Inflammatory macrophage (primary cell): ENCODE data around the gene SNAPIN.

Experiments
- DNase-seq, 2 donors: peaks; one replicate each; pipeline ENCODE4 v3.0.0-alpha.2; 2020 to 2022
- total RNA-seq, 18 experiments: gene quantifications; one replicate each; lab custom pipeline; 2026; ENCODE audit warnings: mixed read lengths in 6 of 18, inconsistent platforms in 2 of 18; lab: John Stamatoyannopoulos, UW

SNAPIN gene
- 20.6 to 41.8 (median 29.9) reads per million in 18 experiments for total RNA-seq

- DNase-seq = peak; percentile 91 to 94
Observed at GRCh38 chr1:153658400-153659174, at the start of gene SNAPIN. Gene SNAPIN, plus strand, starts transcription at chr1:153658703. Its CDS starts 41 bp downstream, at chr1:153658744.

DNA sequence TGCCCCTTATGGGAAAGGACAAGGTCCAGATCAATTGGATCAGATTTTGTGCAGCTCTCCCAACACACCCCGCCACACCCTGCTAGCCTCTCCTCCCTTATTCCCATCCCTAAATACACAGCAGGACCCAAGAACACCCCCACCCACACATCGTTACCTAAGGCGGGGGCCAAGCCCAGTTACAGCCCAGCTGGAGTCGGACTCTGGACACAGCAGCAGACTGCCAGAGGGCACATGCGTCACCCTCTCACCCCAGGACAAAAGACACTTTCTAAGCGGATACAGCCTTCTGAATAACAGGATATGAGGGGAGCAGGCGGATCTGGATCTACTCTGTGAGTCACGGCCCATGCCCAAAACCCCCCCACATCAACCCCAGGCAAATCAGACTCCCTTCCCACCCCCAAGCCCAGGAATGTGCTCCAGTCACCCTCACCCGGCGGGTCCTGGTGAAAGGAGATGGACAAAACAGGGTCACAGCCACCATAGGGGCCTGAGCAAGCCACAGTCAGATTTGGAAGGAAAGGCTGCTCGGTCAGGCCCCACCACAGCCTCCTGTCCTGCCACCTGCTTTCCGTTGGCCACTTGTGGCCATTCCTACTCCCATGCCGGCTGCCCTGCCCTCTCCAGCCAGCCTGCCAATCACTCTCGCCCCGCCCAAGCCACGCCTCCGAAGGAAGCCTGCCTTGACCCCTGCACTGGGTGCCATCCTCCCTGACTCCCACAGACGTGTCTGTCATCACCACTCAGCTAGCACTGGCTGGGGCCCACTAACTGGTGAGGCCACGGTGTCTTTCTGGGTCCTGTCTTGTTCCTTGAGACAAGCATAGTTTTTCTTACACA is 49.5 kb upstream of the SNAPIN start:
- peak; percentile 84 to 92 for DNase-seq

GRCh38 chr1:153609585-153609907 is 49.0 kb upstream of the SNAPIN start:
- no peak for DNase-seq

DNA sequence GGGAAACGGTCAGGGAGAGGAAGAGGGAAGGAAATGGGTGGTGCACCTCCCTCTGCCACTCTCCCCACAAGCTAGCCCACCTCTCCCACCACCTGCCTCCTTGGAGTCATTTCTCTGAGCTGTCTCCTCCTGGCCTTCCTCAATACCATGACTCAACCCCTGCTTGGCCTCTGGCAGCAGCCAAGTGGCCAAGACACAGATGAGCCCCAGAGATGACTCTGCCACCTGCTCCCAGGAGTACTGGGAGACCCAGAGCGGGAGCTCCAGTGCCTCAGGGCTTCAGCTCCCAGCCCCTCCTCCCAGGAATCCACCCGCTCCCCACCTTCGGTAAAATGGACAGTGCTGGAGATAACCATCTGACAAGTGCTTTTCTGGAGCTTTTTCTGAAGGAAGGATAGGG is 48.2 kb upstream of the SNAPIN start:
- DNase-seq = peak; percentile 33 to 58

- peak; percentile 55 to 86 for DNase-seq
Observed at GRCh38 chr1:153610811-153611301, 47.6 kb upstream of the SNAPIN start.

DNA sequence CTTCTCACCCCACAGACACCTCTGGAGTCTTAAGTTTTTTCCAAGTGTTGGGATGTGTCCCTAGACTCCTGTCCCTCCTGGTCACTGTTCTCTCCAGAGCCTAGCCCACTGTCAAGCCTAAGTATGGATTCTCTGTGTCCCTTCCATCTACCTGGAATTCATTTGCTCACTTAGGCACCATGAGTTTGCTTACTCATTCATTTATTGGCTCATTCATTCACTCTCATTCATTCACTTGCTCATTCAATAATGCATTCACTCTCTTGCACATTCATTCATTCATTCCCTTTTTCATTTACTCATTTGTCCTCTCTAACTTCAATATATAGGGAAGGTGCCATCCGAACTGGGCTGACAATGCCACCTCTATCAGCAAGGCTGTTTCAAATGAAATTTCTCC is 47.1 kb upstream of the SNAPIN start:
- no peak for DNase-seq

DNA sequence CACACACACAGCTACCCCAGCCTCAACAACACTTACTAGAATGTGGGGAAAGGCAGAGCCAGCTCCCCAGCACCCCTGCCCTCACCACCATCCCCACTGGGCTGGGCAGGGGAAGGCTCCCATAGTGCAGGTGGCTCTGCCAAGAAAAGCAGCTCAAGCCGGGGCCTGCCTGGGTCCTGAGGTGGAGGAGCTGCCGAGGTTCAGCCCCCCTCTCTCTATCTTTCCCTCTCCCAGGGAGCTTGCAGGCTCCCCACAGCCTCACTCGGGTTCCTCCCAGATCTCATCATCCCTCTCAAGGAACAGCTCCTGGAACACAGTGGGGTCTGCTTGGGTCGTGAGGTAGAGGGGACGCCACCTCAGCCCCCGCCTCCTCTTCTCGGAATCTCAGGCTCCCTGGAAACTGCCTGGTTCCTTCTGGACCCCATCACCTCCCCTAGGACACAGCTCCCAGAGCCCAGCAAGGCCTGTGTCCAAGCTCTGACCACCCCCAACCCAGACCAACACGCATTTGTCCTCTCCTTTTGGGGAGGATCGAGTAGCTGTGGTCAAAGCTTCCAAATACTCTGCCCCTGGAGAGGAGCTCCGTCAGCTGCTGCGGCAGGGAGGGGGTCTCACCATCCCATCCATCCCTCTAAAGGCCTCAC is 46.3 kb upstream of the SNAPIN start:
- no peak for DNase-seq

DNA sequence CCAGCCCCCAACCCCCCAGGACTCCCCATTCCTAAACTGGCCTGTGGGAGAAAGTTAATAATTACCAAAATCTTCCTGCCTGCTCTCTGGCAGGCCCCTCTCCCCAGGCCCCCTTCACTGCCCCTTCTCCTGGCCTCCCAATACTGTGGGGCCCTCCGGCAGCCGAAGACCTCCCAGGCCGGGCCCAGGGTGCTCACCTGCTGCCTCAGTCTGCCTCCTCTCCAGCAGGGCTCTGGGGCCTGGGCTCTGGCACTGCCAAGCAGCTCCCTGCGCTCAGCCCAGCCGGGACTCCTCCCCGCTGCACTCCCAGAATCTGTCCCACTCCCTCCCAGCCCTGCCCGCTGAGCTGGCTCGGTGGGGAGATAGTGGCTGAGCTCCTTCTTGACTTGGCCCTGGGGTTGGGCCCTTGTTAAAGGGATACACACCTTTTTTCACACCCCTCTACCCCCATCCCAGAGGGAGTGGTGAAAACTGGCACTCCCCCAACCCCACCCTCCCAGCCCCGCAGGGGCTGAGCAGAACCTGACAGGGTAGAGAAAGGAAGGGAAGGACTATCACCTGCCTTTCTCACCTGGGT is 45.7 kb upstream of the SNAPIN start, which contains the start of gene S100A16:
Gene S100A16, minus strand, starts transcription at position 383 of the 577 bp plus-strand sequence. CDS start 4,986 bp downstream, outside the sequence.
- no peak for DNase-seq

- no peak for DNase-seq
Observed at GRCh38 chr1:153613406-153613805, 45.1 kb upstream of the SNAPIN start.

DNA sequence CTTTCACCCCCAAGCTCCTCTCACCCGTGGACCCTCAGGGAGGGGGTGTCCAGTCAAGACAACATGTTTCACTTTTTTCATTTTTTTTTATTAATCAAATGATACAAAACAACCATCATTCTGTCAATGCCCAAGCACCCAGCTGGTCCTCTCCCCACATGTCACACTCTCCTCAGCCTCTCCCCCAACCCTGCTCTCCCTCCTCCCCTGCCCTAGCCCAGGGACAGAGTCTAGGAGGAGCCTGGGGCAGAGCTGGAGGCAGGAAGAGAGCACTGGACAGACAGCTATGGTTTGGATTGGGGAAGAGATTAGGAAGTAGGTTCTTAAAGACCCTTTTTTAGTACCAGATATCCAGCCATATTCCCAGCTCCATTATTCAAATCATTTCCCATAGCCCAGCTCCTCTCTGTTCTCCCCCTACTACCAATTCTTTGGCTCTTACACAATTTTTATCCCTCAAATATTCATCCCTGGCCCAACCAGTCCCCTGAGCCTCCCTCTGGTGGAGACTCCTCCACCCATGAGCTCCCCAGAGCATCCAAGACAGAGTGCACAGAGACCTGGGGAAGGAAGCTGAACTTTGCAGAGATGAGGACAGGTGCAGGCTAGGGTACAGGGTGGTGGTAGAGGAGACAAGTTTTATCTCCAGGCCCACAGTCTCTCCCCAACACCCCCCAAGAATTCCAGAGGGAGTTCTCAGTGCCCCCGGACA is 44.2 kb upstream of the SNAPIN start:
- no peak for DNase-seq

DNA sequence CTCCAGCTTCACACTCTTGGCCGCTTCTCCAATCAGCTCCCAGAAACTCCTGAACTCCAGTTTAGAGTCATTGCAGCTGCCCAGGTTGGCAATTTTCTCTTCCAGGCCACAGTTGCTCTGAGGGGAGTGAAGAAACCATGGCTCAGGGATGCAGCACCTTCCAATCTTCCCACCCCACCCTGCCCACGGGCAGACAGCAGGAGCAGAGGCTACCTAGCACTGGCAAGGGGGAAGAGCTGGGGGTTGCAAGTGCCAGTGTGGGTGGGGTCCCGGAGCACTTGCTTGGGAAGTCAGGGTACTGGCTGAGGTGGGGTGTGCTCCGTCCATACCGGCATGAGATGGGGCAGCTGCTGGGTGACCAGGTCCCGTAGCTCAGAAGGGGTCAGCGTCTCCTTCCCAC is 43.6 kb upstream of the SNAPIN start:
- no peak for DNase-seq

- no peak for DNase-seq
Observed at GRCh38 chr1:153615406-153615805, 43.1 kb upstream of the SNAPIN start.

DNA sequence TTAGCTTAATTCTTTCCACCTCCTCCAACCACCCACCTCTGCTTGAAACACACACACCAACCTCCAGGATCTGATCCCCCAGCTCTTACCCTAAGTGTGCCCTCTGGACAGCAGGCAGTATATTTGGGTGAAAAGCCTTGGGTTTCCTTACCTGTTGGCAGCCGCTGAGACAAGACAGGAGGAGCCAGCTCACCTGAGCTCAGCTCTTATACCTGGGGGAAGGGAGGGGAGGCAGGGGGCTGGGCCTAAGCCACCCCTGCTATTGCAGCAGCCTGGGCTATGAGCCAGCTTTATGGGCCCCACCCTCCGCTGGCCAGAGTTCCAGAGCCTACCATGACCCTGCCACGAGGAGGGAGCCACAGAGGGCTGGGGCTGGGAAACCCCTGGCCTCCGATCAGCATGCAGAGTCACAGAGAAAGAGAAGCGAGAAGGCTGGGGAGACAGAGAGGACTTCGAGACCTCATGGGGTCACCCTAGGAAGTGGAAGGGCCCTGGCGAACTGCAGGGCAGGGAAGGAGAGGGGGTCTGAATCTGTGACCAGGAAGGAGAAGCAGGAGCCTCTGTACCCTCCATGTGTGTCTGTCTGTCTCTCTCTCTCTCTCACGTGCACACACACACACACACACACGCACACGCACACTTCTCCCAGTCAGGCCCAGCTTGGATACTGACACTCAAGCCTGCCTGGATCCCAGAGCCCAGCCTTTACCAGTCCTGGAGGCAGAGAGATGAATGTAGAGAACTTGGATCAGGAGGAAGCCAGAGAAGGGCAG is 42.2 kb upstream of the SNAPIN start, which contains the start of gene S100A14:
Gene S100A14, minus strand, starts transcription at position 182 of the 773 bp plus-strand sequence. CDS start 467 bp downstream, outside the sequence.
- DNase-seq = no peak

GRCh38 chr1:153616917-153617311 is 41.6 kb upstream of the SNAPIN start:
- no peak for DNase-seq

DNA sequence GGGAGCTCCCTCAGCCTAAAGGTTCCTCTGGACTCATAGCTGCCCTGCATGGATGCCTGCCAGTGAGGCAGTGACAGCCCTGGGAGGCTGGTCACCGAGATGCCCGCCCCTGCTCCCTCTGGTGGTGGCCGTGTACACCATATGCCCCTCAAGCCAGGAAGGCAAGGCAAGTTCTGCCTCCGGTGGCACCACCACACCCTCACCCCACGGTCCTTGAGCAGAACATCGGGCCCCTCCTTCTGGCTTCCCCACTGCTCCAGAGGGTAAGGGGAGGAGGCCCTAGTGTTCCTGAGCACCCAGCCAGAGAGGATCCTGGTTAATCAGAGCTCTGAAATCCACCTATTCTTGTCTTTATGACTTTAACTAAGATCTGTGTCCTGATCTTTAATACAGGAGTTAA is 40.8 kb upstream of the SNAPIN start:
- DNase-seq = peak; percentile 70 to 72

- DNase-seq = no peak
Observed at GRCh38 chr1:153619171-153619570, 39.3 kb upstream of the SNAPIN start.

- peak; percentile 81 to 84 for DNase-seq
Observed at GRCh38 chr1:153623101-153623500, 35.4 kb upstream of the SNAPIN start.

- no peak for DNase-seq
Observed at GRCh38 chr1:153624965-153625611, 33.4 kb upstream of the SNAPIN start.

GRCh38 chr1:153626477-153626903 is 32.0 kb upstream of the SNAPIN start:
- no peak for DNase-seq
